ENCODE data around the gene DHFR. TPM values are rescaled to one million over a fixed set of nuclear protein-coding genes. Genes with fewer than 3 reads are reported as not detected.

The DHFR gene
- 86.7 and 88.9 TPM in 2 replicates for total RNA-seq (2021; fragmentation: NEBNext Ultra II Directional; extraction: Animal tissue kit (Norgen Biotek cat#: 25700))
- polyA plus RNA-seq (2011; rRNA removed), result 34.5 and 46.4 TPM in 2 replicates
- polyA plus RNA-seq (2011; cell fraction: cytosol; rRNA removed), result 55.7 TPM
- polyA plus RNA-seq (2011; cell fraction: nucleus; rRNA removed), result 93.3 TPM
- 52.3 to 74.6 TPM (median 57.2 TPM) in 4 replicates for polyA plus RNA-seq (2012, experiment 1 of 2)
- 16.6 TPM for polyA plus RNA-seq (2012, experiment 2 of 2)
- polyA plus RNA-seq (2013, experiment 1 of 2), result 172 TPM
- polyA plus RNA-seq (2013, experiment 2 of 2), result 152 TPM
- 51.3 and 69.7 TPM in 2 replicates for polyA minus RNA-seq (2011; rRNA and poly(A)+ RNA removed)
- 53.4 TPM for polyA minus RNA-seq (2011; cell fraction: cytosol; rRNA and poly(A)+ RNA removed)
- polyA minus RNA-seq (2011; cell fraction: nucleus; rRNA and poly(A)+ RNA removed), result 111 TPM
- long read RNA-seq, experiment 1, transcript DHFR-201 (6 exons, 3,917 nt), result major isoform, 34 of 102 reads
- long read RNA-seq, experiment 1, partial matches to known transcripts, result 1 of 102 reads
- long read RNA-seq, experiment 1, other reads (novel, unspliced or antisense), result 64 of 102 reads
- long read RNA-seq, experiment 2, transcript DHFR-201 (6 exons, 3,917 nt), result major isoform, 30 of 35 reads
- long read RNA-seq, experiment 2, partial matches to known transcripts, result 1 of 35 reads
- long read RNA-seq, experiment 2, other reads (novel, unspliced or antisense), result 4 of 35 reads

DNA sequence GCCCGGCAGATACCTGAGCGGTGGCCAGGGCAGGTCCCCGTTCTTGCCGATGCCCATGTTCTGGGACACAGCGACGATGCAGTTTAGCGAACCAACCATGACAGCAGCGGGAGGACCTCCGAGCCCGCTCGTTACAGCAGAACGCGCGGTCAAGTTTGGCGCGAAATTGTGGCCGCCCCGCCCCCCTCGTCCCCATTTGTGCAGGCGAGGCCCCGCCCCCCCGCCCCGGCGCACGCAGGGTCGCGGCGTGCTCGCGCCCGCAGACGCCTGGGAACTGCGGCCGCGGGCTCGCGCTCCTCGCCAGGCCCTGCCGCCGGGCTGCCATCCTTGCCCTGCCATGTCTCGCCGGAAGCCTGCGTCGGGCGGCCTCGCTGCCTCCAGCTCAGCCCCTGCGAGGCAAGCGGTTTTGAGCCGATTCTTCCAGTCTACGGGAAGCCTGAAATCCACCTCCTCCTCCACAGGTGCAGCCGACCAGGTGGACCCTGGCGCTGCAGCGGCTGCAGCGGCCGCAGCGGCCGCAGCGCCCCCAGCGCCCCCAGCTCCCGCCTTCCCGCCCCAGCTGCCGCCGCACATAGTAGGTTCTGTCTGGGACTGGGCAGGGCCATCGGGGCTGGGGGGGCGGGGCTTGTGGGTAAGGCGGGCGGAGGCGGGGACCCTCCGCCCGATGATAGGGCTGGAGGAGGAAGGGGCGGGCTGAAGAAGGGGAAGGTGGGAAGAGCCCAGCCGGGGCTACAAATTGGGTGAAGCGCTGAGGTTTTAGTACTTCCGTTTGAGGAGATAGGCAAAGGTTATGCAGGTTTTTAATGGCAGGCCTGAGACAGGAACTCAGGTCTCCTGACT, at the start of gene DHFR, which contains the start of gene MSH3:
Gene DHFR, minus strand, starts transcription at position 593 of the 840 bp plus-strand sequence. Its CDS starts 494 bp downstream, at position 99.
Gene MSH3, plus strand, starts transcription at position 262 of the 840 bp plus-strand sequence. Its CDS starts 76 bp downstream, at position 338.
- Histone ChIP-seq H3K4me2 (ENCODE audit: insufficient read depth in 1 of 2, low read depth in 2 of 2, low read length in 2 of 2) (peak within 1 kb of the TSS; percentile 83 to 98), H2BK120ac (replicated peaks; ENCODE audit: low read depth, low read length) (peak within 1 kb of the TSS; percentile 33), H3K36me3 (ENCODE audit: control insufficient read depth in 2 of 4, insufficient read depth in 4 of 4, low read length in 3 of 4) (peaks cover 0 to 21% (median 12%) of the 10 kb centered on the region in 4 experiments; a peak in 4 of 8 replicates), H4K5ac (ENCODE audit: insufficient read length, low read depth, low read length) (peak within 1 kb of the TSS; percentile 99), H3K56ac (replicated peaks; ENCODE audit: insufficient read length, low read depth, low read length) (peak within 1 kb of the TSS; percentile 97), H3K23me2 (ENCODE audit: low read depth, low read length) (peaks cover 9% of the 10 kb centered on the region; the same call in 1 of the 2 replicates), H3K18ac (ENCODE audit: extremely low read depth, low read length) (peak within 1 kb of the TSS; percentile 100), H2BK15ac (ENCODE audit: low read length) (no peak within 1 kb of the TSS), H3K79me1 (ENCODE audit: low read depth, low read length) (no peaks in the 10 kb centered on the region; the same call in 1 of the 2 replicates), H3K4me3 (ENCODE audit: extremely low read depth in 1 of 4, insufficient read depth in 2 of 4, low read depth in 3 of 4, low read length in 4 of 4) (peak within 1 kb of the TSS; percentile 60 to 100 (median 95)), H3K79me2 (ENCODE audit: control insufficient read depth in 1 of 2, insufficient read depth in 2 of 2, low read length in 2 of 2) (peaks cover 7 to 26% of the 10 kb centered on the region in 2 experiments), H2AFZ (ENCODE audit: low read length) (peak within 1 kb of the TSS; percentile 91; the same call in 1 of the 2 replicates), H3K27me3 (replicated peaks in 1 of 4; ENCODE audit: control insufficient read depth in 3 of 4, extremely low read depth in 1 of 4, insufficient read depth in 3 of 4, low read length in 3 of 4) (no peaks in the 10 kb centered on the region), H3K14ac (ENCODE audit: insufficient read length) (no peak within 1 kb of the TSS), H3K9me3 (ENCODE audit: insufficient read depth in 2 of 2, low read depth in 1 of 2, low read length in 1 of 2) (no peaks in the 10 kb centered on the region), H2AK5ac (ENCODE audit: low read depth, low read length) (no peak within 1 kb of the TSS), H4K8ac (ENCODE audit: extremely low read depth, insufficient read depth, low read length) (peak within 1 kb of the TSS; percentile 97), H3K9ac (replicated peaks in 1 of 4; ENCODE audit: extremely low read depth in 1 of 4, low read depth in 3 of 4, low read length in 3 of 4) (peak within 1 kb of the TSS; percentile 94 to 99 (median 95)), H3K4ac (replicated peaks; ENCODE audit: insufficient read length, low read depth, low read length) (peak within 1 kb of the TSS; percentile 99), H3K4me1 (replicated peaks in 1 of 4; ENCODE audit: control insufficient read depth in 3 of 4, insufficient read depth in 4 of 4, low read length in 3 of 4) (peaks cover 0 to 5% (median 2%) of the 10 kb centered on the region in 4 experiments; a peak in 3 of 7 replicates), H2BK12ac (ENCODE audit: low read depth, low read length) (no peak within 1 kb of the TSS), H2BK20ac (ENCODE audit: low read length) (no peak within 1 kb of the TSS), H4K91ac (replicated peaks; ENCODE audit: insufficient read length, low read length) (peak within 1 kb of the TSS; percentile 99), H4K20me1 (replicated peaks in 1 of 2; ENCODE audit: control insufficient read depth in 1 of 2, insufficient read depth in 2 of 2, low read length in 2 of 2) (peaks cover 0 to 2% of the 10 kb centered on the region in 2 experiments), H3K27ac (ENCODE audit: low read depth, low read length) (peak within 1 kb of the TSS; percentile 98), H3K23ac (ENCODE audit: insufficient read length) (no peak within 1 kb of the TSS), H2BK5ac (ENCODE audit: low read depth, low read length) (peak within 1 kb of the TSS; percentile 21; the same call in 1 of the 2 replicates)
- peak; percentile 50 for FAIRE-seq
- peak; percentile 86 to 88 for DNase-seq (ENCODE audit: low read depth in 1 of 2, low spot score in 2 of 2)
- ChIA-PET POLR2A (ENCODE audit: partially characterized antibody) (interaction anchor here (0.6 to 3.2 kb wide), 12 partner anchors 10 to 297 kb away, joined by 3 to 13 read pairs (median 3); partner anchors contain the start of gene FAM151B), CTCF (ENCODE audit: partially characterized antibody) (interaction anchor here (3.2 to 3.3 kb wide), 2 partner anchors 13 to 18 kb away, joined by 12 to 28 read pairs; no protein-coding TSS in a partner anchor)
- 0% methylated on average over 14 of the region's 74 CpGs; no CpG with 5 or more reads in 1 of the 2 experiments for WGBS, 2 experiments (ENCODE audit: extremely low coverage in 1 of 2, insufficient coverage in 1 of 2, insufficient read length in 1 of 2, insufficient replicate concordance in 2 of 2, low coverage in 1 of 2, low lambda C conversion rate in 2 of 2, missing lambda C conversion rate in 1 of 2)
- TF ChIP-seq NANOG (IDR thresholded peaks at IDR 0.05; ENCODE audit: insufficient read depth, low read depth, low read length, poor library complexity, severe bottlenecking), result no peak
- peak; percentile 82 to 83; a peak in 2 of 3 replicates for TF ChIP-seq POLR2A (IDR thresholded peaks at IDR 0.05; ENCODE audit: control extremely low read depth in 1 of 2, low read depth in 2 of 2, low read length in 2 of 2)
- TF ChIP-seq TEAD4 (IDR thresholded peaks at IDR 0.05; ENCODE audit: low read depth, low read length), result no peak
- TF ChIP-seq YY1 (IDR thresholded peaks at IDR 0.05; ENCODE audit: low read depth, low read length), result no peak
- no peak for TF ChIP-seq ZNF274 (IDR thresholded peaks at IDR 0.05; ENCODE audit: borderline replicate concordance, extremely low read depth, low read length)
- TF ChIP-seq JUND (IDR thresholded peaks at IDR 0.05; ENCODE audit: low read length), result 0 out of 2 replicates have a peak, but pooled peaks have one; percentile 14
- no peak for TF ChIP-seq KDM1A (IDR thresholded peaks at IDR 0.05; ENCODE audit: borderline replicate concordance, low read length)
- TF ChIP-seq FOSL1 (IDR thresholded peaks at IDR 0.05; ENCODE audit: insufficient read depth, low read depth, low read length), result no peak
